Sigmoid colon (tissue), 7 donors: ENCODE measurements around the gene OGFR. TPM values are rescaled to one million over a fixed set of nuclear protein-coding genes. Genes with fewer than 3 reads are reported as not detected.

Experiments used
- DNase-seq: peaks from one replicate; pipeline ENCODE4 v3.0.0-alpha.2; 2019
- H3K27ac ChIP-seq, 4 donors: fragments of 200-600 bp; sonication (generic); one replicate each; pipeline ENCODE4 v1.5.1; 2016 to 2019; ENCODE audit warnings: mild to moderate bottlenecking in 1 of 4
- H3K27me3 ChIP-seq, 3 donors: fragments of 200-600 bp; sonication (generic); one replicate each; pipeline ENCODE4 v1.5.1; 2019; ENCODE audit warnings: mild to moderate bottlenecking in 1 of 3
- H3K36me3 ChIP-seq, 4 donors: fragments of 200-600 bp; sonication (generic); one replicate each; pipeline ENCODE4 v1.5.1; 2016 to 2019
- H3K4me1 ChIP-seq, 4 donors: fragments of 200-600 bp; sonication (generic); one replicate each; pipeline ENCODE4 v1.5.1; 2017 to 2019
- H3K4me3 ChIP-seq, 4 donors: fragments of 200-600 bp; sonication (generic); one replicate each; pipeline ENCODE4 v1.5.1; 2017 to 2019; ENCODE audit warnings: mild to moderate bottlenecking in 2 of 4, moderate library complexity in 1 of 4
- H3K9me3 ChIP-seq, 4 donors: fragments of 200-600 bp in 3 of 4; sonication (generic) in 3 of 4; one replicate each; pipeline versions ENCODE4 v1.5.1 to v1.6.1; 2013 to 2019
- EP300 ChIP-seq, 4 donors: sonication (generic); formaldehyde crosslinking; IDR thresholded peaks; one replicate each; pipeline ENCODE4 v1.6.1; 2017; ENCODE audit warnings: antibody characterized with exemption in 4 of 4
- POLR2A ChIP-seq, 2 donors: fragments of 450-650 bp; IDR thresholded peaks; one replicate each; pipeline ENCODE4 v1.6.1; 2016; ENCODE audit warnings: antibody characterized with exemption in 2 of 2, mild to moderate bottlenecking in 2 of 2, moderate library complexity in 2 of 2
- POLR2AphosphoS5 ChIP-seq, 4 donors: sonication (generic); formaldehyde crosslinking; IDR thresholded peaks; one replicate each; pipeline ENCODE4 v1.6.1; 2017; ENCODE audit warnings: antibody characterized with exemption in 4 of 4
- WGBS, 2 donors: extraction: QIAGEN DNeasy Blood & Tissue Kit; methylation state at CpG; one replicate each; pipeline ENCODE4 v1.1.7; 2013; 5-methylcytosine and 5-hydroxymethylcytosine counted together
- intact Hi-C: fragments of 100-400 bp; cut with DNase I; formaldehyde crosslinking; loops from one replicate; pipeline ENCODE4 v1.15.1; 2023
- polyA plus RNA-seq, 3 donors: library from polyadenylated mRNA; stranded (reverse); fragments of 200-250 nt; gene quantifications; one replicate each; pipeline ENCODE4 v1.2.3, GENCODE V29; 2013
- total RNA-seq, 4 donors: library from RNA; depleted of rRNA; stranded (reverse); fragments of >200 nt; gene quantifications; one replicate each; pipeline ENCODE4 v1.1.0, GENCODE V29; 2016
- TF ChIP-seq, protein P1 (sequence below), 4 experiments: fragments of 450-650 bp in 3 of 4; fragments of 200-600 bp in 1 of 4; IDR thresholded peaks; one replicate each; pipeline ENCODE4 v1.5.1; 2016 to 2019; ENCODE audit warnings: antibody characterized with exemption in 4 of 4, mild to moderate bottlenecking in 3 of 4, moderate library complexity in 2 of 4
- donor health status: healthy with polysubstance abuse.
- donor health status: Bipolar disorder and iron deficiency.
- donor health status: healthy.

Gene OGFR
- total and polyA plus RNA-seq, 7 donors, result 22.2 to 64.8 (median 46.6) TPM

DNA sequence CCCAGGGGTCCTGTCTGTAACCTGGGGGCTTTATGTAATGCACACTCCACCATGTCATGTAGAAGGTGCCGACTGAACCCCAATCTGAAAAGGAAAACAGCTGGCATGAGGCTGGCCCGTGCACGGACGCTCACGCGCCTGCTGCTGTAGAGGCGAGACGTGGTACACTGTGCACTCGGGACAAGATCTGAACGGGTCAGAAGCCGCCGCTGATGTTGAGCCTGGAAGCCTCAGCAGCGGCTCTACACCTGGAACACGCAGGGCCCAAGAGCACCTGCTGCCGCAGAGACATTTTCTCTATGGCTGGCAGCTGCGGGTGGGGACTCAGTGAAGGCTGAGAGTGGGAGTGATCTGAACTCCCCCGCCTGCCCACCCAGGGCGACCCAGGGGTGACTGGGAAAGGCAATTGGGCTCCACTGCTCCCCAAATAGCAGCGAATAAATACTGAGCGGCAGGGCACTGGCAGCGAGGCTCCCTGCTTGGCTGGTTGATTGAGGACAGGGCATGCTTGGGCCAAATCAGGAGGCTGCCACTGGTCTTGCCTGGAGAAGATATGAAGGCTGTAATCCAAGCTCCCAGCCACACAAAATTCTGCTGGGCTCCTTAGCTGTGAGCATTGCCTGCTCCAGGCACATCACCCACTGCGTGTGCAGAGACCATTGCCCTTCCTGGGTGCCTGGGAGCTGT, 2.5 kb upstream of the OGFR start:
- intact Hi-C loops, result no loop called here
- peak overlapping the region in 3 of 4 donors; percentile 91 to 96 (median 92) for H3K27ac ChIP-seq
- H3K36me3 ChIP-seq, result peaks cover 0 to 35% (median 23%) of the 10 kb centered on the region in 4 donors
- WGBS, 2 donors, result 92% methylated on average over 22 of the region's 22 CpGs
- no peak overlapping the region for H3K4me3 ChIP-seq
- no peaks in the 10 kb centered on the region for H3K9me3 ChIP-seq
- TF ChIP-seq POLR2A (IDR thresholded peaks at IDR 0.05), result no peak
- TF ChIP-seq POLR2AphosphoS5 (IDR thresholded peaks at IDR 0.05), result no peak
- TF ChIP-seq EP300 (IDR thresholded peaks at IDR 0.05), result no peak
- TF ChIP-seq, protein P1, sequence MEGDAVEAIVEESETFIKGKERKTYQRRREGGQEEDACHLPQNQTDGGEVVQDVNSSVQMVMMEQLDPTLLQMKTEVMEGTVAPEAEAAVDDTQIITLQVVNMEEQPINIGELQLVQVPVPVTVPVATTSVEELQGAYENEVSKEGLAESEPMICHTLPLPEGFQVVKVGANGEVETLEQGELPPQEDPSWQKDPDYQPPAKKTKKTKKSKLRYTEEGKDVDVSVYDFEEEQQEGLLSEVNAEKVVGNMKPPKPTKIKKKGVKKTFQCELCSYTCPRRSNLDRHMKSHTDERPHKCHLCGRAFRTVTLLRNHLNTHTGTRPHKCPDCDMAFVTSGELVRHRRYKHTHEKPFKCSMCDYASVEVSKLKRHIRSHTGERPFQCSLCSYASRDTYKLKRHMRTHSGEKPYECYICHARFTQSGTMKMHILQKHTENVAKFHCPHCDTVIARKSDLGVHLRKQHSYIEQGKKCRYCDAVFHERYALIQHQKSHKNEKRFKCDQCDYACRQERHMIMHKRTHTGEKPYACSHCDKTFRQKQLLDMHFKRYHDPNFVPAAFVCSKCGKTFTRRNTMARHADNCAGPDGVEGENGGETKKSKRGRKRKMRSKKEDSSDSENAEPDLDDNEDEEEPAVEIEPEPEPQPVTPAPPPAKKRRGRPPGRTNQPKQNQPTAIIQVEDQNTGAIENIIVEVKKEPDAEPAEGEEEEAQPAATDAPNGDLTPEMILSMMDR (IDR thresholded peaks at IDR 0.05), result no peak
- no peaks in the 10 kb centered on the region for H3K27me3 ChIP-seq
- peaks cover 0 to 47% (median 29%) of the 10 kb centered on the region in 4 donors for H3K4me1 ChIP-seq
- no peak for DNase-seq

DNA sequence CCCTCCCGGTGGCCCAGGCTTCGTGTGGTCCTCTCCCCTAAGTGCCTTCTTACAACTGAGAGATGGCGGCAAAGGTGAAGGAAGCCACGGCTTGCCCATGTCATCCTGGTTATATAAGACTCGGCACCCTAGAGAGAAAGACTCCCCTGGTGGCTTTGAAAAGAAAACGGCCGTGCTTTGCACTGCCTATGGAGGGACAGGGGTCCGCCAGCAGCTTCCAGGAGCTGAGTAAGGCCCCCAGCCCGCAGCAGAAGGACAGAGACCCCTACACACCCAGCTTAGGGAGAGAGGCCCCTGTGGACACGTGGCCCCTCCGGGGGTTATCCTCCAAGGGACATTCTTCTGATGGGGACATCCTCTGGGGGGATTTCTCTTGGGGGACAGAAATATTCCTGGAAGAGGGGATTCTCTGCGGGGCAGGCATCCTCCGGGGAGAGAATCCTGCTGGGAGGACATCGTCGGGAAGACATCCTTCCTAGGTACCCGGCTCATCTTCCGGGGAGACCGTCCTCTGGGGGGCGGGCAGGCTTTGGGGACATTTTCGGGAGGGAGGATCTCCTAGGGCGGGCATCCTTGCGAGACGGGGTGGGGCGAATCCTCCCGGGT, 511 bp upstream of the OGFR start:
- TF ChIP-seq POLR2A (IDR thresholded peaks at IDR 0.05) (no peak), EP300 (IDR thresholded peaks at IDR 0.05) (no peak), POLR2AphosphoS5 (IDR thresholded peaks at IDR 0.05) (no peak)
- TF ChIP-seq, protein P1 (IDR thresholded peaks at IDR 0.05), result peak in 2 of 4 experiments; percentile 11 to 12
- peaks cover 10 to 41% (median 22%) of the 10 kb centered on the region in 4 donors for H3K36me3 ChIP-seq
- no peaks in the 10 kb centered on the region for H3K27me3 ChIP-seq
- DNase-seq, result no peak
- H3K4me3 ChIP-seq, result peak overlapping the region; percentile 87 to 100 (median 95)
- peak overlapping the region; percentile 91 to 96 (median 92) for H3K27ac ChIP-seq
- no peaks in the 10 kb centered on the region for H3K9me3 ChIP-seq
- WGBS, 2 donors, result 16 to 22% methylated on average over 25 of the region's 25 CpGs
- intact Hi-C loops, result loop anchor here (1.0 kb wide), 1 partner anchor 9 kb away; no protein-coding TSS in a partner anchor
- peaks cover 0 to 45% (median 34%) of the 10 kb centered on the region in 4 donors for H3K4me1 ChIP-seq

DNA sequence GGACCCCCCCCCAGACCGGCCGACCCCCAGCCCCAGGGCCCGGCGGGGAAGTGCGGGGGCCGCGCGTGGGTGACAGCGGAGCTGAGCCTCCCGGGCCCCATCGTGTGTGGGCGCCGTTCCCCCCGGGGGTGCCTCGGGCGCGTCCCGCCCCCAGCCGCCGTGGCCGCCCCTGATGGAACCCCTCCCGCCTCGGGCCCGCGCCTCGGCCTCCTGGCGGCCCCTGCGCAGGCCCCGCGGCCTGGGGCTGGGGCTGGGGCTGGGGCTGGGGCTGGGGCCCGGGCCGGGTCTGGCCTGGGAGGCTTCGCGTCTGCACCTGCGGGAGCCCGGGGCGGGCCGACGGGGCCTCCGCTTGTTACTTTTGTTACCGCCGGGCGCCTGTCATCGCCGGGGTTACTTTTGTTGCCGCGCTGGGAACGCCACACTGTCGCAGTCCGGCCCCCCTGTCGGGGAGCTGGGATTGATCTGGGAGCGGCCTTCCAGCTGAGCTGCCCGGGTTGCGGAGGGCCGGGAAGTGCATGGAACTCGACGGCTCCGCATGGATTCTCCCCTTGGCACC, 598 bp downstream of the OGFR start:
- Histone ChIP-seq H3K27me3 (no peaks in the 10 kb centered on the region), H3K27ac (peak overlapping the region; percentile 91 to 96 (median 92)), H3K9me3 (no peaks in the 10 kb centered on the region), H3K4me1 (peaks cover 0 to 45% (median 34%) of the 10 kb centered on the region in 4 donors), H3K4me3 (peak overlapping the region; percentile 87 to 100 (median 95)), H3K36me3 (peaks cover 19 to 41% (median 24%) of the 10 kb centered on the region in 4 donors)
- WGBS, 2 donors, result 1% methylated on average over 58 of the region's 58 CpGs
- TF ChIP-seq POLR2A (IDR thresholded peaks at IDR 0.05) (no peak), POLR2AphosphoS5 (IDR thresholded peaks at IDR 0.05) (no peak), EP300 (IDR thresholded peaks at IDR 0.05) (no peak)
- TF ChIP-seq, protein P1 (IDR thresholded peaks at IDR 0.05), result no peak
- intact Hi-C loops, result no loop called here
- DNase-seq, result no peak

DNA sequence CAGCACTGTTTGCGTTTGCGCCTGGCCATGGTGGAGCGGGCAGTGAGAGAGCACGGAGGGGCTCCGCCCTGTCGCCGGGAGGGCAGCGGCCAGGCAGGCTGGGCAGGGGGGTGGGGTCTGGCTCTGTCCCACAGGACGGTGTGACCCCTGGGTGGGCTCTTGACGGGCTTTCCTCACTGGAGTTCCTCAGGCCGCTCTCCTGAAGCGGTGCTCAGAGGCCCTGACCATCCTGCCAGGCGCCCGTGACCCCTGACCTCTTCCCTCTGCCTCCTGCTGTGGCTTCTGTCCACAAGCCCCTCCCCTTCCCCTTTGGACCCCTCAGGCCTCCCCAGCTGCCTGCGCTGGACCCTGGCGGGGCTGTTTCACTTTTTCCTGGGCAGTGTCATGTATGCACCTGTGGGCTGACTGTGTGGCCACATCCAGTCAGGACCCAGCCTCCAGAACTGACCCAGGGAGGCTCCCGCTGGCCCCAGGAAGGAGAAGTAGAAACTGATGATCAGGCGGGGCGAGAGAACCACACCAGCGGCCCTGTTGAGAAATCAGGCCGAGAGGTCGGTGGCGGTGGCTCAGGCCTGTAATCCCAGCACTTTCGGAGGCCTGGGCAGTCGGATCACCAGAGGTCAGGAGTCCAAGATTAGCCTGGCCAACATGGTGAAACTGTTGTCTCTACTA, 1.2 kb downstream of the OGFR start:
- Histone ChIP-seq H3K9me3 (no peaks in the 10 kb centered on the region), H3K27ac (peak overlapping the region; percentile 91 to 96 (median 92)), H3K36me3 (peaks cover 21 to 41% (median 30%) of the 10 kb centered on the region in 4 donors), H3K4me3 (peak overlapping the region; percentile 87 to 100 (median 95)), H3K4me1 (peaks cover 0 to 45% (median 34%) of the 10 kb centered on the region in 4 donors), H3K27me3 (no peaks in the 10 kb centered on the region)
- 35 to 42% methylated on average over 25 of the region's 25 CpGs for WGBS, 2 donors
- DNase-seq, result no peak
- intact Hi-C loops, result no loop called here
- TF ChIP-seq, protein P1 (IDR thresholded peaks at IDR 0.05), result no peak
- peak in 1 of 2 donors; percentile 13 for TF ChIP-seq POLR2A (IDR thresholded peaks at IDR 0.05)
